SK-MEL-5 (cell line): ENCODE data around the gene CTNNBL1. TPM values are rescaled to one million over a fixed set of nuclear protein-coding genes. Genes with fewer than 3 reads are reported as not detected.
A peak's percentile ranks its signal among the peaks of the same experiment; 100 is the strongest.
"Not testable (repeated sequence)": the region's sequence is repeated elsewhere in the genome, so short reads cannot be mapped to it uniquely, and the experiment has no call there.

Source experiments
- DNase-seq: peaks from one replicate; pipeline ENCODE4 v3.0.0-alpha.2; 2016; ENCODE audit warnings: low read depth, low spot score
- in situ Hi-C: cut with HindIII; loops from 2 replicates; pipeline ENCODE4 v1.10.0; 2016; ENCODE audit warnings: low sequenced_read_pairs, high pct_unique_total_duplicates, low pct_unique_long_range_greater_than_20kb
- total RNA-seq: library from RNA; depleted of rRNA; stranded (reverse); fragments of >200 nt; shearing (Covaris generic); gene quantifications from 2 replicates; pipeline ENCODE4 v1.2.3, GENCODE V29; 2014

The CTNNBL1 gene
- total RNA-seq, 1 experiment from 2014 or later = 38.7 TPM

DNA sequence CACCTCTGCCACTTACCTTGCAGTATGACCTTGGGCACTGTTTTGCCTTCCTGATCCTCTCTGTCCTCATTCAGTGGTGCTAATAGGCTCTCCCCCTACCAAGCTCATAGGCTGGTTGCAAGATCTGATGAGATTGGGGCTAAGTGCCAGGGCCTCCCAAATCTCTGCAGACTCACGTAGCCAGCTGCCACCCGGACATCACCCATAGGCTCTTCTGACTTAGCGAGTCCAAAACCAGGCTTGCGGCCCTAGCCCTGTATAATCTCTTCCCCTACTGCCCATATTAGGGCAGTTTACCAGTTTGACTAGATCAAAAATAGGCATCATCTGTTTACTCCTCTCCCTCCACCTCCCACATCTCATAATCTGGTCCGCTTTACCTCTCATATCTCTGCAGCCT is 154.9 kb downstream of the CTNNBL1 start:
- in situ Hi-C loops = no loop called here
- no peak for DNase-seq

DNA sequence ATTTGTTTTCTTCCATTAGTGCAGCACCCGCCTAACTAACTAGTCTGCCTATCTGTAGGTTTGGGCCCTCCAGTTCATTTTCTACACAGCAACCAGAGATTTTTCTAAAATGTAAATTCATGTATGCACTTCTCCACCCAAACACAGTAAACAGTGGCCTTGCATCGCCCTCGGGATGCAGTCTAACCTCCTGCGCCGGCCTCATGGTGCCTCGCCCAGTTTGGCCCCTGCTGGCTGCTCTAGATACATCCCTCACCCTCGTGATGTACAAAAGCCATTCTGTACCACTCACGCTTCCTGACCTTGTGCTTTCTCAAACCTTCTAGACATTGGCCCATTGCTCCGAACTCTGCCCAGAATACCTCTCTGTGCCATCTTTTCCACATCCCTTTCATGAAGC is 155.3 kb downstream of the CTNNBL1 start:
- no peak for DNase-seq
- in situ Hi-C loops = no loop called here

DNA sequence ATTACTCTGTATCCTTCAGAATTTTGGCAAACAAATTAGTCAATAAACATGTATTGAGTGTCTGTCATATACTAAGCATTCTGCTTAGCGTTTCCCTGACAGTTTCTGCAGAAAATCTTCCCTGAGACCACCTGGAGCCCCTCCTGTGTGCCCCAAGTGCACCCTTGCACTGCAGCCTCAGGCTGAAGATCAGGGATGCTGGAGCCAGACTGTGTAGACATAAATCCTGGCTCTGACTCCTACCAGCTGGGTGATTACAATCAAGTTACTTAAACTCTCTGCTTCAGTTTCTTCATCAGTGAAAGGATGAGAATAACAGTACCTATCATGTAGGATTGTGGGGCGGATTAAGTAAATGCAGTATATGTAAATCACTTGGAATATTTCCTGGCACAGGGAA is 155.7 kb downstream of the CTNNBL1 start:
- in situ Hi-C loops = no loop called here
- DNase-seq = no peak

DNA sequence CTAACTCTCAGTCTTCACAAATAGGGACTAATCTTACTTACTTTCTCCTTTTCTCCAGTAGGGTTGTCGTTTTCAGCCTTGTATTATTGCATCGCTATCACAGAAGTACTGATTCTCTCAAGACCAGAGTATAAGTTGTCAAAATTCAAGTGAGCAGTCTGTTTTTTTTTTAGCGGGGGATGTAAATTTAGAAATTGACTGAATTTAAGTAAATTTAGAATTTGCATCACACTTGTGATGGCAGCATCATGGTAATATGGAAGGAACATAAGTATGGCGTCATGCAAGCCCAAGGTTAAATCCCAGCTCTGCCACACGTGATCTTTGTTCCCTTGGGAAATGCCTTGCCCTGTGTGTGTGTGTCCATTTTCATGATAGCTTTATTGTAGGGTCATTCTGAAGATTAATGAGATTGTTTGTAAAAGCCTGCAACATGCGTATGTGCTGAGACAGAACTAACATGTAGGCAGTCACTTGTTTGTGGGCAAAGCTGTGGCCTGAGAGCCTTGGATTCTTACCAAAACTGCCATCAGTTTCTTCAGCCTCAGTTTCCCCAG is 156.3 kb downstream of the CTNNBL1 start:
- in situ Hi-C loops = no loop called here
- no peak for DNase-seq

DNA sequence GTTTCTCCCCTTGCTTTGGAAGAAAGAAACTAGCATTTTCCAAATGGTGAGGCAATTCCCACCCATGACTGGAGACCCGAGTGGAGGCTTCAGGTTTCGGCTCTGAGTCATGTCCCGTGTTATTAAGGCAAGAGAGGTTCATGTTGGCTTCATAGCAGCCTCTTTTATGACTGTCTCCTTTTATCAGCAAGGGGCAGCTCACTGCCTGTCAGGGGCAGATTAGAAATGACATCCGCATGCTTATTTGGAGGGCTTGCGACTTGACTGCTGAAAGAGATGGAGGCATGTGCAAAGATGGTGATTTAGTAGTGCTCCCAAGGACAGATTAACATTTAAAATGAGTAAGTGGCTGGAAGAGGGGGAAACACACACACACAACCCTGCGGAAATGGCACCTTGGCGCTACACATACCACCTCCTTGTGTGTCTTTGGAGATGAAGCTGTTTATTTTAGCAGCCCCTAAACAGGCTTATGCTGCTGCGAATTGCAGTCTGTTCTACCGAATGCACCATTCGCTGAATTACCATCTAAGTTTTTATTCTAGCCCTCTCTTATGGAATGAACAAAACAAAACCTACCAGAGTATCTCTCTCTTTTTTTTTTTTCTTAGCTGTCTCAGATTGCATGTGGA is 157.0 kb downstream of the CTNNBL1 start:
- in situ Hi-C loops = no loop called here

DNA sequence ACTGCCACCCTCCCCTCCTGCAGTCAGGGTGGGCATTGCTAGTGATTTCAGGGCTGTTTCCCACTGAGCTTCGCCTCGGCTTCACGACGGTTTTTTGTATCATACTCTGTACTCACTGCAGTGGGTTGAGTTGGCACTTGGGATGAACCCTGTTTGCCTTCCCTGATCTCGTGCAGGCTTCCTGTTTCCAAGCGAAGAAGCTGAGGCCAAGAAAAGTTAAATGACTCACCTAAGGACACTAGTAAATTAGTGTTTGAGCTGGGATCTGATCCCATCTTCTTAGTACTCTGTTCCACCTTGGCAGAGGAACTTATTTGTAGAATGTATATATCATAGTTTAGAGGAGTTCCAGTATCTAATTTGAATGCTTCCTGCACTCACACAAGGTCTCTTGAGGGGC is 158.8 kb downstream of the CTNNBL1 start:
- in situ Hi-C loops = no loop called here
- no peak for DNase-seq

More for the DNA sequence above, 157.0 kb downstream of the CTNNBL1 start:
- no peak for DNase-seq

DNA sequence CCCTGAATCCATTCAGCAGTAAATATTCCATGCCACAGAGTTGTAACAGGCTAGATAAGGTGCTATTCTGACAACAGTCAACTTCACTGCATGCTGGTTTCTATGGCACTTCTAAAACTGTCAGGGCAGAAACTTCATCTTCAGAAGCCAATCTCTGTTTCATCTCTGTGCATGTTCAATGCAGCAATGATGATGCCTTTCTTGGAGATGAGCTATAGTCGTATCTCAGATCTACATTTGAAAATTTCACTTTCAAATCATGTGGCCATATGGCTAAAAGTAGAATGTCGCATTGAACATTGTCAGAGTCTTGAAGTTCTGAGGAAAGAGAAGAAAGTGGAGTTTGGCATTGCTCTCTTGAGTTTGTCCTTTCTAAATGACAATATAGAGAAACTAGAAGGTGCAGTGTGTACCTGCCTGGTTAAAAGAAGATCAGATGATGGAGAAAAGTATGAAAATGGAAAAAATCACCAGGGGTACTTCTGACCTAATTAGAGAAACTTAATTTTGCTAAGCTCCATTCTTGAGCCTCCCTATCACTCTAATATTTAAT is 160.1 kb downstream of the CTNNBL1 start:
- no peak for DNase-seq
- in situ Hi-C loops = no loop called here

DNA sequence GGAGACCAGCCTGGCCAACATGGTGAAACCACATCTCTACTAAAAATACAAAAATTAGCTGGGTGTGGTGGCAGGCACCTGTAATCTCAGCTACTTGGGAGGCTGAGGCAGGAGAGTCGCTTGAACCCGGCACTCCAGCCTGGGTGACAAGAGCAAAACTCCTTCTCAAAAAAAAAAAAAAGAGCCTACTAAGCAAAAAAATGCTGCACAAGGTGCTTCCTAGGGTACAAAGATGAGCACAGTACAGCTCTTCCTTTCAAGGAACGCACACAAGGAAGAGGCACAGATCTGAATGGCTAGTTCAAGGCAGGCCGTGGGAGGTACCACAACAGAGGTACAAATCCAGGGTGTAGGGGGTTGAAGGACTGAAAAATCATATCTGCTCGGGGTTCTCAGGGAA is 162.2 kb downstream of the CTNNBL1 start:
- not testable (repeated sequence) for DNase-seq

DNA sequence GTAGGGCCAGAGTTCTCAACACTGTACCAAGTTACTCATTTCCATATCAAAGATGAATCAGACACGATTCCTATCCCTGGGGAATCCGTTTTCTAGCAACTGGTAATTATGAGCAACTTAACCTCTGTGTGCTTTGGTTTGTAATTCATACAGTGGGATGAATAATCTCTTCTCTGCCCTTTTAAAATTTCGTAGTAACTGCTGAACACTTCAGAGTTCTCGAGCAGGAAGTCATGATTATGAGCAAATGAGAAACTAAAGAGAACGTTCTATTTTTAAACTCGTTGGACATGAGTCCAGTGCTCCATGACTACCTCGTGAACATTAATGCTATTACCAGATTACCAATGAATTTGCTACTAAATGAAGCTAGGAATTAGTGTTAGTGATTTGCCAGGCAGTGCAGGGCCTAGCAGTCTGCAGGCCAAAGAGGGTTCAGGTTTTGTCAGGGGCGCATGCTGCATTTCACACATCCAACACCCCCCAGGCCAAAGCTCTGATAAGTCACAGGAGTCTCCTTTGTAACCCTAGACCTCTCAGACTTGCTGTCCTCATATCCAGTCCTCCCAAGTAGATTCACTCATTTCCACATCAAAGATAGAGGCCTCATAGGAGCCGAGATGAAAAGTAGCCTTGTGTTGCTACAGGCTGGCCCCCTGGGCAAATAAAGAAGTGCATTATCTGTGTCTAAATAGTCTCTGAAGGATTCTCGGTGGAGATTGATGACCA is 163.3 kb downstream of the CTNNBL1 start:
- in situ Hi-C loops = no loop called here
- peak; percentile 67 for DNase-seq

More for the DNA sequence above, 162.2 kb downstream of the CTNNBL1 start:
- in situ Hi-C loops = not testable (repeated sequence)

DNA sequence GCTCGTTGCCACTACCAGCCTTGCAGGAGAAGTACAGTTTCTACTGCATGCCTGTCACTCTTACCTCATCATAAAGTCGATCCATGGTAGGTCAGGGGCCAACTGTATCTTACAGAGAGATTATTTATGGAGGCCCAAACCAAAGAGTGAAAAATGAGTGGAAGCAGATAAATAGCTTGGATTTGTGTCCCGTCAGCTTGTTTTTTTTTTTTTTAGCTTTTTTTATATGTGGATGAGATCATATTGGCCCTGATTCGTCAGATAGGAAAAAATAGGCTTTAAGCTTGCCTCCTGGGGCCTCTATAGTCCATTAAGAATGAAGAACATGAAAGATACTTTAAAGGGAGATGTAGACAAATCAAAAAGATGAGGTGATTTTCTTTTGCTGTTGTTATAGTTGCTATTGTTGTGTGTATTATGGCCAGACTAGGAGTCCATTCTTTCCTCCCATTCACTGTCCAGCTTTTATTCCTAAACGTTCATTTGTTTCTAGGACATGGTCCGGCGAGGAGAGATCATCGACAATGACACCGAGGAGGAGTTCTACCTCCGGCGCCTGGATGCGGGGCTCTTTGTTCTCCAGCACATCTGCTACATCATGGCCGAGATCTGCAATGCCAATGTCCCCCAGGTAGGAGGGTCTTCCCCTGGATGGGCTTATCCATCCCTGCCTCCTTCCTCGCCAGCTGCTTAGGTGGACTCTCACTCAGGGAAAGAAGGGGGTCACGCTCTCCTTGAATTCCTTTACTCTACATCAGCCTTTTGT is 165.8 kb downstream of the CTNNBL1 start:
- DNase-seq = no peak
- in situ Hi-C loops = no loop called here

DNA sequence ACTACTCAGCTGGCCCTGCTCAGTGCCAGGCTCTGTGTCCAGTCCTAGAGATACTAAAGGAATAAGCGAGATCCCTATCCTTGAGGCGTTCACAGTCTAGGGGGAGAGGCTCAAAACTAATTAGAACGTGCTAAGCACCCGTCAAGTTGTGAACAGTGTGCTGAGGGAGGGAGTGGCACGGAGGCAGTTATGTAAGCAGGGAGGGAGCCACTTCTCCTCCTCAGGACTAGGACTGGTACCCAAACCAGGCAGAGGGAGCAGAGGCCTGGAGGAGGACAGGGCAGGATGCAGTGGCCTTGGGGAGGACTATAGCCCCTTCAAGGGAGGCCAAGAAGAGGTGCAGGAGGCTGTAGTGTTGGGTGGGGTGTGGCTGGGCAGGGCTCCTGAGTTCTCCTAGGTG is 169.5 kb downstream of the CTNNBL1 start:
- DNase-seq = no peak

DNA sequence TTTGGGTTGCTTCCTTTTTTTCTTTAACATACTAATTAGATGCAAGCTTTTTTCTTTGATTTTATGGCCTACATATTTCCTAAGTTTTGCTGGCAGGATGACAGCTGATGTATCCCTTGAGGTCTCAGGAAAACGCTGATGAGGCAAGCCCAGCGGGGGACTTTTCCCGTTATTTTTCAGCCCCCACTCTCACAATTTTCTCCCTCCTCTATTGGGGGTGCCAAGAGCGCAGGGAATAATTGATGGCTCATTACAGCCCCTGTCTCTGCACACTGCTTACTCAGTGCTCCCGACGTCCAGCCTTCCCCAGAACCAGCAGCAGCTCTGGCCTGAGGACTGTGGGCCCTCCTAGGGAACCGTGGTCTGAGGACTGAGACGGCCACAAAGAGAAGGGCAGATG is 170.5 kb downstream of the CTNNBL1 start:
- in situ Hi-C loops = no loop called here
- DNase-seq = no peak

More for the DNA sequence above, 169.5 kb downstream of the CTNNBL1 start:
- in situ Hi-C loops = no loop called here

DNA sequence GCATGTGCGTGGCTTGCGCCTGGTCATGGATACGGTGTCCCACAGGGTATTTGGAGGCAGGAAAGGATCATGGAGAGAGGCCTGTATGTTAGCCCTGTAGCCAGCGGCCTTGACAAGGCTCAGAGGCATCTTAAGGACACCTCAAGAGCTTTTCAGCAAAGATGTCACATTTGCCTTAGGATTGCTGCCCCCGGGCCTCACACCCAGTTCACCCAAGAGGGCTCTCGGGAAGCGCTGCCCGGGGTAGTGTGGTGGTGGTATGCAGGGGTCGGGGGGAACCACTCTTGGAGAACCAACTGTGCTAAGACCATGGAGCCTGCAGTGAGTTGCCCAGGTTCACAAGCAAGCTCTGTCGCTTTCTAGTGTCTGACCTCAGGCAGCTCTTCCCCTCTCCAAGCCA is 172.2 kb downstream of the CTNNBL1 start:
- DNase-seq = no peak
- in situ Hi-C loops = no loop called here

DNA sequence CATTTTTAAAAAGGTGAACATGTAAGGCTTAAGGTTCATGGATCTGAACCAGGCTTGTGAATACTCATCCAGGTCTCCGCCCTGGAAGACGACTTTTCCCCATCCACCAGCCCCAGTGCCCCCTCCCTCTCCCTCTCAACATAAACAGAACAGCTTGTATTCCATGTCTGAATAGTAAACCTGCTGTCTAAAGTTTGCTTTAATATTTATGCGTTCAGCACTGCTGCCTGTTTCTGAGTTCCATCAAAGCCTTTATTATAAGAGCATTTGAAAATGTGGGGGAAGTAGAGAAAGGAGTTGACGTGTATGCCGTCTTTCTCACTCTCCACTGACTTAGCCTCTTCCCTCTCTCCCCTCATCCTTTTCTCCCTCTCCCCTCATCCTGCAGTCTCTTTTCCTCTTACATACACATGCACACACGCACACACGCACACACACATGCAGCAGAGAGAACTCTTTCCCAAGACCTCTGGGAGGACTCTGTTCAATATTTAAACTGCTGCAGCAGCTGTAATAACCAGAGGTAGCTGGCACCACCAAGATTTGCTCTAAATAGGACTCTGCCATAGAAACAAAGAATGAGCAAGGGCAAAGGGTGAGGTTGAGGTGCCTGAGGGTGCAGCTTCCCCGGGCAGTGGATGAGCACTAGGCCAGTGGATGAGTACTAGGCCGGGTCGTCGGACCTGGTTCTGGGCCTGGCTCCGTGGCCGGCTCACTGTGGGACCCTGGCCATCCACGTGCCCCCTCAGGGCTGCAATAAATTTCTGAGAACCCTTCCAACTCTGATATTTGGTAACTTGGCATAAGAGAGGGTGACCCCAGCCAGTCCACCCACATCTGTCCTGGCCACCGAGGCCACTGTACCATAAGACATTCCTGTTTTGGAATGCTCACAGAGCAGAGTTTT is 173.7 kb downstream of the CTNNBL1 start:
- in situ Hi-C loops = no loop called here
- no peak for DNase-seq

DNA sequence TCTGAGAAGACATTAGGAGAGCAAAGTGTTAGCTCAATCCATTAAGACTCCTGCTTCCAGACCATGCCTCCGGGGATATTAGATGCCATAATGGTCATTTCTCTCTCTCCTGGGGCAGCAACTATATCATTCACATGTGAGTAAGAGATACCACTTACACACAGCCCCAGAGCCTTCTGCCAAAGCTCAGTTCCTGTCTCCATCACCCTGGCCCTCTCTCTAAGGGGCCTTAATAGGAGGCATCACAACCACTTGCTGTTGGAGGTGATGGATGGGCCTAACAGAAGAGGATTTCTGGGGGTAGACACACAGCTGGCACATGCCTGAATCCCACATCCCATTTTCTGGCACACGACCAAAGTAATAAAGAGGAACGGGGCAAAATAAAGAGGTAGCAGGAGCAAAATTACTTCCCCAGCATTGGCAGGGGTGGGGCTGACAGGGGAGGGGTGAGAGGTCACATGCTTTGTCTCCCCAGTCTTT is 175.1 kb downstream of the CTNNBL1 start:
- no peak for DNase-seq
- in situ Hi-C loops = no loop called here

DNA sequence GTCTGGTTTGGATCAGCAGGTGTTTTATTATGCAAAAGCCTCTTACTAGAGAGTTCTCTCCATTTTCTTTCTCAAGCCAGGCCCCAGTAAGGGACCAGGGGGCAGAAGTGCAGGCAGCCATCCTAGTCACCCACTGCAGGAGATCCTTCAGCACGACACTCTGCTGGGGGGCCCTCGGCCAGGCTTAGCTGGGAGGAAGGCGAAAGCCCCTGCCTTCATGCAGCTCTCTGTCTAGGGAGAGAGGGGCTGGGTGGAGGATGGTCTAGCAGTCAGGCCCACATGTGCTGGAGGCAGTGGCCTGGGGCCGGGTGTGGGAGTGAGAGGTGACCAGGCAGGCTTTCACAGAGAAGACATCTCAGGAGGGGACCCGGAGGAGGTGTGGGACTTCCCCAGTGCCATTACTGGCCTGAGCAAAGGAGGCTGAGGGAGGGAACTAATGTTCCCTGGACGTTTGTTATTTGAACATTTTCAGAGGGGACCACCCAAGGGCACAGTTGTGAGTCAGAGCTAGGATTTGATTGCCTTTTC is 175.6 kb downstream of the CTNNBL1 start:
- in situ Hi-C loops = no loop called here
- no peak for DNase-seq

DNA sequence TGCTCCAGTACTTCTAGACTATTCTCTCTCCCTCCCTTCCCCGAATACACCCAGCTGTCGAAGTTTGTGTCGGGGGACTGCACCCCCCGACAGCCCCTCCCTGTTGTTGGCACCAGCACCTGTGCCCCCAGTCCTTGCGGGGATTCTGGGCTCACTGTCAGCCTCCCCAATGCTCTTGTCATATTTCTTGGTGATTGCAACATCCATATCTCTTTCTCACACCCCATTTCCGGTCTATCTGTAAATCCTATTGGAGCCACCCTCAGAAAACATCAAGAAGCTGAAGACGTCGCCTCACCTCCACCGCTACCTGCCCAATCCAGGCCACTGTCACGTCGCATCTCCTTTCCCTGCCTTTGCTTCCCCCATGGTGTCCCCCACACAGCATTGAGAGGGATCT is 176.5 kb downstream of the CTNNBL1 start:
- DNase-seq = no peak
- in situ Hi-C loops = no loop called here
